Progenitor cell of endocrine pancreas (in vitro differentiated cells): ENCODE results near the gene RFX3. TPM values are rescaled to one million over a fixed set of nuclear protein-coding genes. Genes with fewer than 3 reads are reported as not detected.

ENCODE experiments used
- DNase-seq: peaks from one replicate; pipeline ENCODE4 v3.0.0; 2021; ENCODE audit warnings: low spot score; ENCODE audit not compliant: unreplicated experiment
- H3K27ac Mint-ChIP-seq: 2 replicates; pipeline ENCODE4 v1.8.0; 2021; ENCODE audit warnings: mild to moderate bottlenecking, moderate library complexity, mixed read lengths
- H3K27me3 Mint-ChIP-seq: 2 replicates; pipeline ENCODE4 v1.8.0; 2021; ENCODE audit warnings: mixed read lengths
- H3K36me3 Mint-ChIP-seq: 2 replicates; pipeline ENCODE4 v1.8.0; 2022; ENCODE audit warnings: mixed read lengths; ENCODE audit not compliant: insufficient read depth
- H3K4me1 Mint-ChIP-seq: 2 replicates; pipeline ENCODE4 v1.8.0; 2021; ENCODE audit warnings: low read depth, mixed read lengths
- H3K4me3 Mint-ChIP-seq: 2 replicates; pipeline ENCODE4 v1.8.0; 2021; ENCODE audit warnings: low read depth, mild to moderate bottlenecking, moderate library complexity, mixed read lengths
- H3K9me3 Mint-ChIP-seq: 2 replicates; pipeline ENCODE4 v1.8.0; 2021; ENCODE audit warnings: low read depth, mixed read lengths
- CTCF ChIP-seq: fragments of 200-600 bp; sonication (generic); IDR thresholded peaks from one replicate; pipeline ENCODE4 v1.5.0; 2021; ENCODE audit warnings: antibody characterized with exemption, mild to moderate bottlenecking; ENCODE audit not compliant: unreplicated experiment
- total RNA-seq: library from RNA; stranded (reverse); gene quantifications from 2 replicates; pipeline ENCODE4 v1.2.1, GENCODE V29; 2021

The RFX3 gene
- total RNA-seq, 1 donor from 2014 or later, result 53.9 TPM

GRCh38 chr9:3436629-3437420, 89.0 kb downstream of the RFX3 start:
- Mint-ChIP-seq H3K4me3 (no peak overlapping the region), H3K36me3 (peaks cover 4% of the 10 kb centered on the region), H3K27me3 (no peaks in the 10 kb centered on the region), H3K9me3 (peaks cover 3% of the 10 kb centered on the region), H3K27ac (no peak overlapping the region), H3K4me1 (no peaks in the 10 kb centered on the region)
- no peak for TF ChIP-seq CTCF
- DNase-seq, result no peak

- H3K4me1 Mint-ChIP-seq, result no peaks in the 10 kb centered on the region
- H3K27ac Mint-ChIP-seq, result no peak overlapping the region
Measured at GRCh38 chr9:3435732-3436131, 90.1 kb downstream of the RFX3 start.

GRCh38 chr9:3434594-3434993, 91.2 kb downstream of the RFX3 start:
- H3K4me1 Mint-ChIP-seq, result no peaks in the 10 kb centered on the region
- peaks cover 4% of the 10 kb centered on the region for H3K36me3 Mint-ChIP-seq
- H3K27ac Mint-ChIP-seq, result no peak overlapping the region
- no peak for TF ChIP-seq CTCF
- DNase-seq, result no peak
- H3K9me3 Mint-ChIP-seq, result peaks cover 3% of the 10 kb centered on the region
- H3K4me3 Mint-ChIP-seq, result no peak overlapping the region
- H3K27me3 Mint-ChIP-seq, result no peaks in the 10 kb centered on the region

More at GRCh38 chr9:3435732-3436131, 90.1 kb downstream of the RFX3 start:
- Mint-ChIP-seq H3K4me3 (no peak overlapping the region), H3K27me3 (no peaks in the 10 kb centered on the region), H3K36me3 (peaks cover 4% of the 10 kb centered on the region), H3K9me3 (peaks cover 3% of the 10 kb centered on the region)
- no peak for TF ChIP-seq CTCF
- DNase-seq, result no peak

GRCh38 chr9:3433754-3434153, 92.0 kb downstream of the RFX3 start:
- no peaks in the 10 kb centered on the region for H3K27me3 Mint-ChIP-seq

GRCh38 chr9:3433066-3433465, 92.7 kb downstream of the RFX3 start:
- no peak for DNase-seq
- TF ChIP-seq CTCF, result no peak
- H3K36me3 Mint-ChIP-seq, result peaks cover 4% of the 10 kb centered on the region
- no peaks in the 10 kb centered on the region for H3K4me1 Mint-ChIP-seq
- no peak overlapping the region for H3K4me3 Mint-ChIP-seq
- H3K27me3 Mint-ChIP-seq, result no peaks in the 10 kb centered on the region
- H3K27ac Mint-ChIP-seq, result no peak overlapping the region
- H3K9me3 Mint-ChIP-seq, result peaks cover 3% of the 10 kb centered on the region

More at GRCh38 chr9:3433754-3434153, 92.0 kb downstream of the RFX3 start:
- Mint-ChIP-seq H3K36me3 (peaks cover 4% of the 10 kb centered on the region), H3K27ac (no peak overlapping the region), H3K4me1 (no peaks in the 10 kb centered on the region), H3K4me3 (no peak overlapping the region), H3K9me3 (peaks cover 3% of the 10 kb centered on the region)
- no peak for TF ChIP-seq CTCF
- no peak for DNase-seq
